ENCODE data around the gene S100A7A. TPM values are rescaled to one million over a fixed set of nuclear protein-coding genes. Genes with fewer than 3 reads are reported as not detected.

The S100A7A gene
- total RNA-seq (2022; extraction: Qiagen RNA extraction), result not detected in 5 replicates

GRCh38 chr1:153415850-153416570, at the start of gene S100A7A:
Gene S100A7A, plus strand, starts transcription at chr1:153416520. Its CDS starts 1,563 bp downstream, at chr1:153418083.

DNA sequence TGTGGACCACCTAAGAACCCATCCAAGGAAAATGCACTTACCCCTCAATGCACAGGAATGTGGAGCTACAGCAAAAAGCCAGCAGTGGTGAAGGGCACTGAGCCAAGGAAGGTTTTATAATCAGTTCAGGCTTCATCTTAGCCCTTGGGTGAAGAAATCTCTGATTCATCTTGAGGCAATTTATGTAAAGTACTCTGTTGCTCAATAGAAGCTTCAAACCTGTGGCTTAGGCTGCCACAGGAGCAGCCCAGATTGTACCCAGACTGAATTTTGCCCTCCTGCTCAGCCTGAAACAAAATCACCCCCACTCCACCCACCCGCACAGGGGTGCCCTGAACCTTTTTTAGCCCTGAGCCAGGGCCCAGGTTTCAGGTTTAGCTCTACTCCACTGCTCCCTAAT, 40.8 kb upstream of the S100A7A start, which contains the start of gene S100A12:
Gene S100A12 (minus strand): TSS at position 111 of the 400 bp plus-strand sequence. CDS start 1,029 bp downstream, outside the sequence.

GRCh38 chr1:153390938-153391710, 25.2 kb upstream of the S100A7A start, which contains the start of gene S100A8:
Gene S100A8, minus strand, starts transcription at chr1:153391073. Its CDS starts 538 bp downstream, at chr1:153390535.

DNA sequence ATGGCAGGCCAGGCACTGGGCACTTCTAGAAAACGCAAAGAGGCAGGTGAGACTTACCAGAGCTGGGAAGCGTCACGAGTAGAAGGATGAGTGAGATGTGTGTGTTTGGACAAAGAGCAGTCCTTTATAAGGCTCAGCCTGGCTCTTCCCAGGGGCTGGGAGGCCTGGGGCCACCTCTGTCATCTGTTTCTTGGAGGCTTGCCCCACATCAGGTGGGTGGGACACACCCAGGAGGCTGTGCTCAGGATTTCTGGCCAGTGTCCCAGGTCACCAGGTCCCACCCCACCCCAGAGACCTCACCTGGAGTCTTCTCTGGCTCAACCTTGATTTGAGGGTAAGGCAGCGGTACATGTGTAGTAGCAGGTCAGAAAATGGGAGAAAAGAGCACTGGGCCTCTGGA, 44.2 kb downstream of the S100A7A start, which contains the start of gene S100A7:
Gene S100A7 (minus strand): TSS at position 101 of the 400 bp plus-strand sequence. CDS start 1,638 bp downstream, outside the sequence.

Other genes starting within 250 kb of the S100A7A start
- gene LELP1, start 213.1 kb upstream of the S100A7A start, total RNA-seq (2022; extraction: Qiagen RNA extraction), result not detected in 5 replicates
- gene PRR9, start 198.9 kb upstream of the S100A7A start, total RNA-seq (2022; extraction: Qiagen RNA extraction), result 0.05 TPM in 1 of 5 replicates, not detected in the others
- gene LORICRIN, start 156.8 kb upstream of the S100A7A start, total RNA-seq (2022; extraction: Qiagen RNA extraction), result 0.06 TPM in 1 of 5 replicates, not detected in the others
- not detected in 5 replicates for gene PGLYRP3, start 103.6 kb upstream of the S100A7A start, total RNA-seq (2022; extraction: Qiagen RNA extraction)
- not detected in 5 replicates for gene PGLYRP4, start 67.7 kb upstream of the S100A7A start, total RNA-seq (2022; extraction: Qiagen RNA extraction)
- gene S100A9, start 58.7 kb upstream of the S100A7A start, total RNA-seq (2022; extraction: Qiagen RNA extraction), result 0.45 to 0.90 TPM (median 0.59 TPM) in 5 replicates
- not detected in 5 replicates for gene S100A12, start 40.9 kb upstream of the S100A7A start, total RNA-seq (2022; extraction: Qiagen RNA extraction)
- gene S100A8, start 25.4 kb upstream of the S100A7A start, total RNA-seq (2022; extraction: Qiagen RNA extraction), result not detected in 5 replicates
- gene S100A7, start 44.1 kb downstream of the S100A7A start, total RNA-seq (2022; extraction: Qiagen RNA extraction), result not detected in 5 replicates
- gene S100A6, start 119.5 kb downstream of the S100A7A start, total RNA-seq (2022; extraction: Qiagen RNA extraction), result 3,320 to 3,871 TPM (median 3,675 TPM) in 5 replicates
- 0.88 to 1.2 TPM (median 1.0 TPM) in 5 replicates for gene S100A5, start 124.4 kb downstream of the S100A7A start, total RNA-seq (2022; extraction: Qiagen RNA extraction)
- gene S100A4, start 129.3 kb downstream of the S100A7A start, total RNA-seq (2022; extraction: Qiagen RNA extraction), result 1,598 to 1,843 TPM (median 1,619 TPM) in 5 replicates
- 110 to 126 TPM (median 119 TPM) in 5 replicates for gene S100A3, start 132.7 kb downstream of the S100A7A start, total RNA-seq (2022; extraction: Qiagen RNA extraction)
- 18.7 to 33.7 TPM (median 27.4 TPM) in 5 replicates for gene S100A2, start 149.3 kb downstream of the S100A7A start, total RNA-seq (2022; extraction: Qiagen RNA extraction)
- gene S100A16, start 196.6 kb downstream of the S100A7A start, total RNA-seq (2022; extraction: Qiagen RNA extraction), result 479 to 567 TPM (median 534 TPM) in 5 replicates
- 0.23 to 0.66 TPM (median 0.46 TPM) in 5 replicates for gene S100A14, start 199.8 kb downstream of the S100A7A start, total RNA-seq (2022; extraction: Qiagen RNA extraction)
- gene S100A13, start 211.0 kb downstream of the S100A7A start, total RNA-seq (2022; extraction: Qiagen RNA extraction), result 171 to 189 TPM (median 177 TPM) in 5 replicates
- 0.22 to 1.2 TPM (median 0.87 TPM) in 5 replicates for gene S100A1, start 211.9 kb downstream of the S100A7A start, total RNA-seq (2022; extraction: Qiagen RNA extraction)
- 69.2 to 85.3 TPM (median 78.7 TPM) in 5 replicates for gene CHTOP, start 217.5 kb downstream of the S100A7A start, total RNA-seq (2022; extraction: Qiagen RNA extraction)
- gene SNAPIN, start 242.2 kb downstream of the S100A7A start, total RNA-seq (2022; extraction: Qiagen RNA extraction), result 52.2 to 59.6 TPM (median 55.8 TPM) in 5 replicates